K562 (cell line): Measurements from ENCODE around the gene DCUN1D2. TPM values are rescaled to one million over a fixed set of nuclear protein-coding genes. Genes with fewer than 3 reads are reported as not detected.

ENCODE experiments used
- ATAC-seq: fragments of 200-7000 bp; cut with Tn5 transposase; 3 replicates; pipeline ENCODE4 v1.9.1; 2020; ENCODE audit warnings: moderate library complexity
- BruUV-seq: library from RNA; stranded (reverse); fragments of 400-500 nt; replicated peaks from 2 replicates; lab custom pipeline; 2021; lab: Mats Ljungman, UMichigan
- CTCF ChIA-PET: fragments of 300-600 bp; formaldehyde crosslinking; extraction: SDS; loops from one replicate; lab custom pipeline; 2021; ENCODE audit warnings: low intra/inter-chr PET ratio; lab: Yijun Ruan, JAX
- POLR2A ChIA-PET: fragments of 300-600, 350-650 bp; sonication (Branson Sonifier 250); formaldehyde crosslinking; extraction: SDS; loops from one replicate; lab custom pipeline; 2021; ENCODE audit warnings: antibody characterized with exemption, inconsistent platforms; lab: Yijun Ruan, JAX
- DNase-seq, 4 experiments: peaks; one replicate each; pipeline versions ENCODE4 v3.0.0 to v3.0.0-alpha.2; 2011 to 2018; ENCODE audit warnings: low spot score in 3 of 4, mixed read lengths in 3 of 4; ENCODE audit errors: extremely low read depth in 1 of 4
- FAIRE-seq: peaks from 2 replicates; lab custom pipeline; 2011; peaks lifted over from hg19 to GRCh38; lab: Jason Lieb, UNC
- H2AFZ ChIP-seq: 2 replicates; pipeline ENCODE4 v1.6.0; 2011; ENCODE audit warnings: low read depth, low read length, control low read depth, inconsistent platforms
- H3K27ac ChIP-seq: fragments of 200-600 bp; 3 replicates; pipeline ENCODE4 v1.8.0; 2011; ENCODE audit warnings: low read depth, mild to moderate bottlenecking, control low read depth, inconsistent platforms, low read length, moderate library complexity, mixed read lengths; ENCODE audit errors: extremely low read depth
- H3K27me3 ChIP-seq, 2 experiments: fragments of 300-600 bp in 1 of 2; 2 replicates in 1 of 2; 3 replicates in 1 of 2; pipeline versions ENCODE4 v1.6.0 to v1.8.0; 2011; ENCODE audit warnings: inconsistent platforms in 2 of 2, low read length in 2 of 2, mild to moderate bottlenecking in 1 of 2, mixed read lengths in 1 of 2, moderate library complexity in 1 of 2; ENCODE audit not compliant: control insufficient read depth in 2 of 2, insufficient read depth in 2 of 2
- H3K36me3 ChIP-seq: fragments of 300-600 bp; 3 replicates; pipeline ENCODE4 v1.8.0; 2011; ENCODE audit warnings: mild to moderate bottlenecking, low read length, inconsistent platforms; ENCODE audit not compliant: control insufficient read depth, insufficient read depth
- H3K4me1 ChIP-seq, 2 experiments: fragments of 200-600 bp in 1 of 2; replicated peaks in 1 of 2; 2 replicates in 1 of 2; 3 replicates in 1 of 2; pipeline versions ENCODE4 v1.5.1 to v1.8.0; 2011; ENCODE audit warnings: inconsistent platforms in 2 of 2, low read length in 2 of 2, mild to moderate bottlenecking in 1 of 2, mixed read lengths in 1 of 2, moderate library complexity in 1 of 2; ENCODE audit not compliant: control insufficient read depth in 2 of 2, insufficient read depth in 2 of 2
- H3K4me2 ChIP-seq: 2 replicates; pipeline ENCODE4 v1.6.1; 2011; ENCODE audit warnings: low read length, control low read depth, inconsistent platforms, mixed read lengths; ENCODE audit not compliant: insufficient read depth
- H3K4me3 ChIP-seq: fragments of 200-600 bp; sonication (generic), shearing (Covaris generic); 2 replicates; pipeline ENCODE4 v1.5.1; 2016; ENCODE audit warnings: control low read depth, inconsistent platforms
- H3K79me2 ChIP-seq: fragments of 200-600 bp; 3 replicates; pipeline ENCODE4 v1.8.0; 2011; ENCODE audit warnings: low read length, inconsistent platforms; ENCODE audit not compliant: control insufficient read depth, insufficient read depth
- H3K9ac ChIP-seq, 2 experiments: 2 replicates each; pipeline versions ENCODE4 v1.6.0 to v1.6.1; 2011; ENCODE audit warnings: low read depth in 2 of 2, low read length in 2 of 2, control low read depth in 1 of 2, inconsistent platforms in 1 of 2, mild to moderate bottlenecking in 1 of 2, mixed read lengths in 1 of 2; ENCODE audit not compliant: insufficient read depth in 1 of 2
- H3K9me1 ChIP-seq: one replicate; pipeline ENCODE4 v1.6.0; 2011; ENCODE audit warnings: inconsistent platforms, mild to moderate bottlenecking, low read length, moderate library complexity; ENCODE audit not compliant: control insufficient read depth, insufficient read depth
- H3K9me3 ChIP-seq: replicated peaks from 2 replicates; pipeline ENCODE4 v1.5.1; 2011; ENCODE audit warnings: low read depth, low read length, inconsistent platforms; ENCODE audit not compliant: control insufficient read depth, insufficient read depth
- H4K20me1 ChIP-seq: replicated peaks from 2 replicates; pipeline ENCODE4 v1.6.1; 2011; ENCODE audit warnings: low read length, inconsistent platforms, mixed read lengths; ENCODE audit not compliant: control insufficient read depth, insufficient read depth
- JUN ChIP-seq, 2 experiments: sonication (generic) in 1 of 2; formaldehyde crosslinking in 1 of 2; IDR thresholded peaks; 2 replicates each; pipeline versions ENCODE4 v1.6.1 to v1.8.0; 2012 to 2022; ENCODE audit warnings: borderline replicate concordance in 2 of 2, mild to moderate bottlenecking in 2 of 2, improper control_type of control experiment in 1 of 2, low read depth in 1 of 2, low read length in 1 of 2, missing genetic modification reagents in 1 of 2
- NONO ChIP-seq, 2 experiments: fragments of 200-400 bp in 1 of 2; fragments of 450-650 bp in 1 of 2; formaldehyde crosslinking in 1 of 2; IDR thresholded peaks; 2 replicates each; pipeline ENCODE4 v1.6.1; 2017; ENCODE audit warnings: low read depth in 2 of 2, mild to moderate bottlenecking in 2 of 2, moderate library complexity in 2 of 2, low read length in 1 of 2
- PCBP2 ChIP-seq: fragments of 200-400 bp; formaldehyde crosslinking; IDR thresholded peaks from 2 replicates; pipeline ENCODE4 v1.6.1; 2018; ENCODE audit warnings: low read length, low read depth, mild to moderate bottlenecking, moderate library complexity; ENCODE audit not compliant: poor library complexity, severe bottlenecking
- TAF9B ChIP-seq: fragments of 450-650 bp; IDR thresholded peaks from 2 replicates; pipeline ENCODE4 v1.6.1; 2018; ENCODE audit warnings: mild to moderate bottlenecking; ENCODE audit not compliant: partially characterized antibody
- XRCC3 ChIP-seq: fragments of 450-650 bp; IDR thresholded peaks from 2 replicates; pipeline ENCODE4 v1.6.1; 2017; ENCODE audit warnings: mild to moderate bottlenecking, moderate library complexity
- WGBS: fragments of 100-300 bp; shearing (Covaris generic); methylation state at CpG from one replicate; pipeline ENCODE4 v1.1.6; 2016; ENCODE audit warnings: low coverage, mixed read lengths; ENCODE audit not compliant: insufficient coverage; ENCODE audit errors: missing lambda C conversion rate; 5-methylcytosine and 5-hydroxymethylcytosine counted together
- in situ Hi-C: fragments of 300-500 bp; cut with MboI; formaldehyde crosslinking; loops from 4 replicates; pipeline ENCODE4 v1.15.0; 2018; ENCODE audit warnings: inconsistent platforms, mixed read lengths
- intact Hi-C: fragments of 100-400 bp; cut with micrococcal nuclease; formaldehyde crosslinking; loops from 2 replicates; pipeline ENCODE4 v1.14.2; 2022
- polyA plus RNA-seq, 8 experiments: library from polyadenylated mRNA; depleted of rRNA in 4 of 8; stranded (reverse) in 5 of 8; unstranded in 3 of 8; fragments of >200 nt; fragmentation: Nextera tagmentation in 2 of 8; fragmentation: Illumina TruSeq in 1 of 8; extraction: Ambion mirVana in 2 of 8; extraction: Trizol in 1 of 8; gene quantifications; 2 replicates each; pipeline versions ENCODE4 v1.2.1 to v1.2.3, GENCODE V29; 2011 to 2014; ENCODE audit warnings: inconsistent platforms in 1 of 8, missing spikeins in 1 of 8
- total RNA-seq, 7 experiments: library from RNA; depleted of rRNA in 6 of 7; stranded (reverse); fragments of >200 nt in 6 of 7; fragmentation: Illumina TruSeq in 2 of 7; extraction: Trizol in 2 of 7; gene quantifications; 2 replicates each; pipeline versions ENCODE4 v1.2.1 to v1.2.3, GENCODE V29; 2011 to 2021; ENCODE audit warnings: low replicate concordance in 1 of 7
- TF ChIP-seq, protein P1 (sequence below): fragments of 250-450 bp; sonication (Bioruptor Pico); IDR thresholded peaks from 2 replicates; pipeline ENCODE4 v1.5.0; 2021

Gene DCUN1D2
- total and polyA plus RNA-seq, 9 of the 15 experiments (the other 6 are each of a cell fraction or from before 2014, with no cell fraction given) = 2.1 to 16.8 (median 11.1) TPM

DNA sequence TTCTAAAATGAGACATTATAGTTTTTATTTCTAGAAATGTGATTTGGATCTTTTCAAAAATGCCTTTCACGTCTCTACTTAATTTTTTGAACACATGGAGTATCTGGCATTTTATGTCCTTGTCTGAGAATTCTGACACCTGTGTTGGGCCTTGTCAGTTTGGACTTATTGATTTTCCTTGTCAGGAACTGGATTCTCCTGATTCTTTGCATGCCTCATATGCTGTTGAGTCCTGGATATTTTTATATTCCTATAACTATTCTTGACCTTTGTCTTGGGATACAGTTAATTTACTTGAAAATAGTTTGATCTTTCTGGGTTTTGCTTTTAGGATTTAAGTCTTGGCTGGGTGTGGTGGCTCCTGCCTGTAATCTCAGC is 47.5 kb downstream of the DCUN1D2 start (continued):
- no peak for TF ChIP-seq XRCC3
- TF ChIP-seq, protein P1, sequence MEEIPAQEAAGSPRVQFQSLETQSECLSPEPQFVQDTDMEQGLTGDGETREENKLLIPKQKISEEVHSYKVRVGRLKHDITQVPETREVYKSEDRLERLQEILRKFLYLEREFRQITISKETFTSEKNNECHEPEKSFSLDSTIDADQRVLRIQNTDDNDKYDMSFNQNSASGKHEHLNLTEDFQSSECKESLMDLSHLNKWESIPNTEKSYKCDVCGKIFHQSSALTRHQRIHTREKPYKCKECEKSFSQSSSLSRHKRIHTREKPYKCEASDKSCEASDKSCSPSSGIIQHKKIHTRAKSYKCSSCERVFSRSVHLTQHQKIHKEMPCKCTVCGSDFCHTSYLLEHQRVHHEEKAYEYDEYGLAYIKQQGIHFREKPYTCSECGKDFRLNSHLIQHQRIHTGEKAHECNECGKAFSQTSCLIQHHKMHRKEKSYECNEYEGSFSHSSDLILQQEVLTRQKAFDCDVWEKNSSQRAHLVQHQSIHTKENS (CRISPR knock-in tag) = no peak
- TF ChIP-seq PCBP2 = no peak

DNA sequence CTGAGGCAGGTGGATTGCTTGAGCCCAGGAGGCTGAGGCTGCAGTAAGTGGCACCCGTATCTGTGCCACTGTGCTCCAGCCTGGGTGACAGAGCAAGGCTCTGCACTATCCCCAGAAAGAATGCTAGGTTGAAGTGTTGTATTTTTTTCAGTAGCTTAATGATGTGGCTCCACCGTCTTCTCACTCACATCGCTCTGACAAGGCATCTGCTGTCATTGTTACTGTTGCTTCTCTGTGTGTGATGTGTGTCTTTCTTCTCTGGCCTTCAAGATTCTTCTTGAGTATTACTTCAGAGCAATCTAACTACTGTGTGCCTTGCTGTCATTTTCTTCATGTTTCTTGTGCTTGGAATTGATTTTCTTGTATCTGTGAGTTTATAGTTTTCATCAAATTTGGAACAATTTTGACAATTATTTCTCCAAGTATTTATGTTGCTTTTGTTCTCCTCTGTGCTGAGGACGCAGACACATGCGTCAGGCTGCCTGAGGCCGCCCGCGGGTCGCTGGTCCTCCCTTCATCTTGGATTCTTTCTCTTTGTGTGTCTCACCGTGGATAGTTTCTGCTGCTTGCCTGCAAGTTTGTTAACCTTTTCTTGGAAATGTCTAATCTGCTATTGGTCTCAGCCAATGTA is 48.0 kb downstream of the DCUN1D2 start:
- POLR2A ChIA-PET = no interaction called here
- no peak for FAIRE-seq
- no peaks in the 10 kb centered on the region for H3K36me3 ChIP-seq

More for the DNA sequence above, 48.0 kb downstream of the DCUN1D2 start:
- Histone ChIP-seq H3K27ac (no peak overlapping the region), H3K4me2 (no peak overlapping the region), H3K79me2 (no peaks in the 10 kb centered on the region), H3K4me3 (no peak overlapping the region), H2AFZ (no peak overlapping the region), H3K27me3 (0 out of 5 replicates have a peak, but pooled peaks cover 0 to 7% of the 10 kb centered on the region in 2 experiments), H4K20me1 (no peaks in the 10 kb centered on the region), H3K4me1 (peaks cover 0 to 6% of the 10 kb centered on the region in 2 experiments; a peak in 2 of 5 replicates), H3K9me1 (no peaks in the 10 kb centered on the region), H3K9ac (no peak overlapping the region), H3K9me3 (no peaks in the 10 kb centered on the region)
- WGBS = 11% methylated on average over 2 of the region's 10 CpGs
- TF ChIP-seq TAF9B (no peak), JUN (IDR thresholded peaks at IDR 0.05; ENCODE audit: borderline replicate concordance, low read depth, low read length) (no peak), JUN (CRISPR knock-in tag; IDR thresholded peaks at IDR 0.05; ENCODE audit: borderline replicate concordance) (no peak), NONO (IDR thresholded peaks at IDR 0.05; ENCODE audit: low read depth in 2 of 2, low read length in 1 of 2) (no peak)
- in situ Hi-C loops (no loop called here), intact Hi-C loops (no loop called here)
- CTCF ChIA-PET = interaction anchor here (0.7 kb wide), 1 partner anchor 36 kb away, joined by 3 read pairs; no protein-coding TSS in a partner anchor
- ATAC-seq (no peak), DNase-seq (no peak)
- BruUV-seq = no TSS peak
